H9 (cell line): ENCODE results near the gene EPOP. TPM values are rescaled to one million over a fixed set of nuclear protein-coding genes. Genes with fewer than 3 reads are reported as not detected.
A peak's percentile ranks its signal among the peaks of the same experiment; 100 is the strongest.

Source experiments
- DNase-seq: peaks from one replicate; pipeline ENCODE4 v3.0.0-alpha.2; 2017
- H2AFZ ChIP-seq: one replicate; pipeline ENCODE4 v1.6.1; 2013; ENCODE audit warnings: mild to moderate bottlenecking, low read length, control low read depth, moderate library complexity
- H2AK5ac ChIP-seq: 2 replicates; pipeline ENCODE4 v1.6.1; 2013; ENCODE audit warnings: low read length, control low read depth, mixed read lengths; ENCODE audit not compliant: insufficient read length
- H2BK120ac ChIP-seq: one replicate; pipeline ENCODE4 v1.6.1; 2013; ENCODE audit warnings: low read depth, mild to moderate bottlenecking, low read length, control low read depth, inconsistent platforms; ENCODE audit not compliant: poor library complexity, severe bottlenecking
- H2BK12ac ChIP-seq: 2 replicates; pipeline ENCODE4 v1.6.1; 2013; ENCODE audit warnings: low read length, control low read depth, mixed read lengths, low read depth; ENCODE audit not compliant: insufficient read length
- H2BK15ac ChIP-seq: 2 replicates; pipeline ENCODE4 v1.6.1; 2013; ENCODE audit warnings: low read depth, low read length, control low read depth
- H2BK20ac ChIP-seq: one replicate; pipeline ENCODE4 v1.6.1; 2013; ENCODE audit warnings: low read depth, mild to moderate bottlenecking, low read length, control low read depth, inconsistent platforms; ENCODE audit not compliant: poor library complexity, severe bottlenecking
- H2BK5ac ChIP-seq: 2 replicates; pipeline ENCODE4 v1.6.1; 2013; ENCODE audit warnings: low read length, control low read depth, mixed read lengths; ENCODE audit not compliant: insufficient read length
- H3K14ac ChIP-seq: 2 replicates; pipeline ENCODE4 v1.6.1; 2013; ENCODE audit warnings: low read length, control low read depth; ENCODE audit not compliant: insufficient read depth
- H3K18ac ChIP-seq: 2 replicates; pipeline ENCODE4 v1.6.1; 2013; ENCODE audit warnings: low read depth, mild to moderate bottlenecking, mixed read lengths, low read length, control low read depth; ENCODE audit not compliant: insufficient read length
- H3K23ac ChIP-seq: 2 replicates; pipeline ENCODE4 v1.6.1; 2013; ENCODE audit warnings: low read length, control low read depth, mixed read lengths, low read depth; ENCODE audit not compliant: insufficient read length
- H3K23me2 ChIP-seq: 2 replicates; pipeline ENCODE4 v1.6.1; 2013; ENCODE audit warnings: low read depth, mild to moderate bottlenecking, mixed read lengths, low read length, control low read depth; ENCODE audit not compliant: insufficient read length, poor library complexity, severe bottlenecking
- H3K27ac ChIP-seq: 2 replicates; pipeline ENCODE4 v1.5.1; 2013; ENCODE audit warnings: low read length, control low read depth, mixed read lengths, low read depth; ENCODE audit not compliant: insufficient read length
- H3K27me3 ChIP-seq: 2 replicates; pipeline ENCODE4 v1.6.1; 2013; ENCODE audit warnings: low read length, control low read depth, inconsistent platforms; ENCODE audit not compliant: insufficient read depth
- H3K4ac ChIP-seq: 2 replicates; pipeline ENCODE4 v1.6.1; 2013; ENCODE audit warnings: low read depth, mild to moderate bottlenecking, control low read depth, inconsistent platforms, low read length, moderate library complexity
- H3K4me1 ChIP-seq: 2 replicates; pipeline ENCODE4 v1.6.1; 2013; ENCODE audit warnings: low read length, control low read depth, inconsistent platforms; ENCODE audit not compliant: insufficient read depth
- H3K4me2 ChIP-seq: 2 replicates; pipeline ENCODE4 v1.6.1; 2013; ENCODE audit warnings: low read length, control low read depth, mixed read lengths; ENCODE audit not compliant: insufficient read length, insufficient read depth
- H3K56ac ChIP-seq: 2 replicates; pipeline ENCODE4 v1.6.1; 2013; ENCODE audit warnings: low read depth, mild to moderate bottlenecking, mixed read lengths, low read length, control low read depth; ENCODE audit not compliant: insufficient read length
- H3K79me1 ChIP-seq: 2 replicates; pipeline ENCODE4 v1.6.1; 2013; ENCODE audit warnings: low read depth, mild to moderate bottlenecking, moderate library complexity, low read length, control low read depth, inconsistent platforms; ENCODE audit not compliant: insufficient read depth, poor library complexity, severe bottlenecking
- H3K79me2 ChIP-seq: 2 replicates; pipeline ENCODE4 v1.6.1; 2013; ENCODE audit warnings: low read length, control low read depth, inconsistent platforms; ENCODE audit not compliant: insufficient read depth
- H3K9ac ChIP-seq: 2 replicates; pipeline ENCODE4 v1.6.1; 2013; ENCODE audit warnings: low read length, control low read depth, mixed read lengths; ENCODE audit not compliant: insufficient read length; ENCODE audit errors: extremely low read depth
- H3K9me3 ChIP-seq: one replicate; pipeline ENCODE4 v1.6.1; 2013; ENCODE audit warnings: low read depth, low read length, inconsistent platforms; ENCODE audit not compliant: control insufficient read depth
- H3T11ph ChIP-seq: one replicate; pipeline ENCODE4 v1.6.1; 2013; ENCODE audit warnings: mild to moderate bottlenecking, low read length, control low read depth, inconsistent platforms
- H4K20me1 ChIP-seq: one replicate; pipeline ENCODE4 v1.6.1; 2013; ENCODE audit not compliant: control insufficient read depth, insufficient read length, insufficient read depth
- H4K5ac ChIP-seq: 2 replicates; pipeline ENCODE4 v1.6.1; 2013; ENCODE audit warnings: low read depth, mild to moderate bottlenecking, mixed read lengths, low read length, control low read depth; ENCODE audit not compliant: insufficient read length
- H4K8ac ChIP-seq: replicated peaks from 2 replicates; pipeline ENCODE4 v1.6.1; 2013; ENCODE audit warnings: low read length, control low read depth, mixed read lengths, low read depth; ENCODE audit not compliant: insufficient read length
- H4K91ac ChIP-seq: 2 replicates; pipeline ENCODE4 v1.6.1; 2013; ENCODE audit warnings: low read depth, mild to moderate bottlenecking, moderate library complexity, mixed read lengths, low read length, control low read depth; ENCODE audit not compliant: insufficient read length
- H3K27ac Mint-ChIP-seq, 3 experiments: 2 replicates in 2 of 3; 3 replicates in 1 of 3; pipeline ENCODE4 v1.8.0; 2020 to 2021; ENCODE audit warnings: mixed read lengths in 3 of 3, mild to moderate bottlenecking in 1 of 3, moderate library complexity in 1 of 3
- H3K27me3 Mint-ChIP-seq: 2 replicates; pipeline ENCODE4 v1.8.0; 2021; ENCODE audit warnings: low read depth, mild to moderate bottlenecking, moderate library complexity, mixed read lengths
- H3K36me3 Mint-ChIP-seq, 3 experiments: 2 replicates in 2 of 3; 3 replicates in 1 of 3; pipeline ENCODE4 v1.8.0; 2020 to 2021; ENCODE audit warnings: low read depth in 3 of 3, mixed read lengths in 3 of 3; ENCODE audit not compliant: insufficient read depth in 1 of 3
- H3K4me1 Mint-ChIP-seq, 2 experiments: 2 replicates each; pipeline ENCODE4 v1.8.0; 2020; ENCODE audit warnings: mixed read lengths in 2 of 2
- H3K4me3 Mint-ChIP-seq, 2 experiments: 2 replicates in 1 of 2; 3 replicates in 1 of 2; pipeline ENCODE4 v1.8.0; 2020 to 2021; ENCODE audit warnings: mild to moderate bottlenecking in 2 of 2, mixed read lengths in 2 of 2, moderate library complexity in 1 of 2
- H3K9me3 Mint-ChIP-seq, 2 experiments: 2 replicates in 1 of 2; 3 replicates in 1 of 2; pipeline ENCODE4 v1.8.0; 2020; ENCODE audit warnings: mild to moderate bottlenecking in 2 of 2, mixed read lengths in 2 of 2, moderate library complexity in 1 of 2
- WGBS: extraction: QIAGEN DNeasy Blood & Tissue Kit; methylation state at CpG from one replicate; pipeline ENCODE4 v1.1.7; 2013; ENCODE audit warnings: missing lambda C conversion rate, low lambda C conversion rate, mixed read lengths; ENCODE audit not compliant: insufficient read length; ENCODE audit errors: extremely low coverage; 5-methylcytosine and 5-hydroxymethylcytosine counted together
- total RNA-seq: library from RNA; stranded (reverse); gene quantifications from 2 replicates; pipeline ENCODE4 v1.2.1, GENCODE V29; 2021
- TF ChIP-seq, protein P1 (sequence below): fragments of 200-600 bp; sonication (generic); conservative IDR thresholded peaks from 3 replicates; pipeline ENCODE4 v1.8.0; 2021; ENCODE audit warnings: antibody characterized with exemption, mild to moderate bottlenecking

EPOP gene
- total RNA-seq, 1 experiment from 2014 or later = 5.9 TPM

DNA sequence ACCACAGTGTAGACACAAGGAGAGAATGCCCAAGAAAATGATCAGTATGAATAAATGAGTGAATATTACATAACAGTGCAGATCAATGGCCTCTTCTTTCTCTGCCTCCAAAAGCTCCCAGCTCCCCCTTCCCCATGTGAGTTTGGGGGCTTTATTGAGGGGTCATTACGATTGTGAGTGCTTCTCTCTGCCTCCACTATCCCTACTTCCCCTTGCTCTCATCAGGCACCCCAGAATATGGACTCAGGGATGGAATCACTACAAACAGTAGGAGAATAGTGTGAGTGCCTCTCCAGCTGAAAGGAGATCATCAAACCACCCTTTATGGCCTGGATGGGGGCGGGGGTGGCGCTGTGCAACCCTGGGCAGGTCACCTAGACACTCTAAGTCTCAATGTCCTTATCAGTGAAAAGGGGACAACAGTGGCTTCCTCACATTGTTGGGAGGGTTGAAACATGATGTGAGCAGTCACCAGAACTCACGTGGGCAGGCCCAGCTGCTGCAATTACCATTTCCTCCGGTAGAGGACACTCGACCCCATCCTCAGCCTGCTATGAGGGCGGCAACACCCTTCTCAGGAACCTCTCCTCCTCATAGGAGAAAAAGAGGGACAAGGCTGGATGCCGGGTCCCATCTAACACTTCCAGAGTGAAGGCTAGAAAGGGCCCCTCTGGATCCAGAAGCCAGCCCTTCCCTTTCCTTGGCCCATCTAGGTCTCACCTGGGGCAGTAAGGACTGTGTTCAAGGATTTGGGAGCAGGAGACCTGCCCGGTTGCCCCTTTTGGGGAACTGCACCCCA, 2.1 kb upstream of the EPOP start:
- H3K4me2 ChIP-seq = no peak overlapping the region
- H2AK5ac ChIP-seq = no peak overlapping the region
- H3K27me3 ChIP-seq = peaks cover 38% of the 10 kb centered on the region
- Mint-ChIP-seq H3K36me3 (no peaks in the 10 kb centered on the region; a peak in 1 of 7 replicates), H3K4me1 (peaks cover 17 to 21% of the 10 kb centered on the region in 2 experiments), H3K27ac (no peak overlapping the region), H3K27me3 (peaks cover 81% of the 10 kb centered on the region), H3K4me3 (no peak overlapping the region), H3K9me3 (no peaks in the 10 kb centered on the region; a peak in 2 of 5 replicates)
- H3K27ac ChIP-seq = no peak overlapping the region
- H3K14ac ChIP-seq = no peak overlapping the region
- no peak overlapping the region for H2BK120ac ChIP-seq
- H3T11ph ChIP-seq = no peak overlapping the region
- no CpG with 5 or more reads among the region's 9 CpGs for WGBS
- no peak overlapping the region for H4K5ac ChIP-seq
- no peak overlapping the region for H2BK15ac ChIP-seq
- H4K8ac ChIP-seq = no peak overlapping the region
- no peaks in the 10 kb centered on the region for H3K9me3 ChIP-seq
- no peak overlapping the region for H3K9ac ChIP-seq
- H3K23me2 ChIP-seq = peaks cover 23% of the 10 kb centered on the region
- TF ChIP-seq, protein P1, sequence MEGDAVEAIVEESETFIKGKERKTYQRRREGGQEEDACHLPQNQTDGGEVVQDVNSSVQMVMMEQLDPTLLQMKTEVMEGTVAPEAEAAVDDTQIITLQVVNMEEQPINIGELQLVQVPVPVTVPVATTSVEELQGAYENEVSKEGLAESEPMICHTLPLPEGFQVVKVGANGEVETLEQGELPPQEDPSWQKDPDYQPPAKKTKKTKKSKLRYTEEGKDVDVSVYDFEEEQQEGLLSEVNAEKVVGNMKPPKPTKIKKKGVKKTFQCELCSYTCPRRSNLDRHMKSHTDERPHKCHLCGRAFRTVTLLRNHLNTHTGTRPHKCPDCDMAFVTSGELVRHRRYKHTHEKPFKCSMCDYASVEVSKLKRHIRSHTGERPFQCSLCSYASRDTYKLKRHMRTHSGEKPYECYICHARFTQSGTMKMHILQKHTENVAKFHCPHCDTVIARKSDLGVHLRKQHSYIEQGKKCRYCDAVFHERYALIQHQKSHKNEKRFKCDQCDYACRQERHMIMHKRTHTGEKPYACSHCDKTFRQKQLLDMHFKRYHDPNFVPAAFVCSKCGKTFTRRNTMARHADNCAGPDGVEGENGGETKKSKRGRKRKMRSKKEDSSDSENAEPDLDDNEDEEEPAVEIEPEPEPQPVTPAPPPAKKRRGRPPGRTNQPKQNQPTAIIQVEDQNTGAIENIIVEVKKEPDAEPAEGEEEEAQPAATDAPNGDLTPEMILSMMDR = peak; percentile 93
- H2BK20ac ChIP-seq = no peak overlapping the region
- no peak overlapping the region for H2BK5ac ChIP-seq
- no peak overlapping the region for H2AFZ ChIP-seq
- DNase-seq = peak; percentile 95
- H3K79me1 ChIP-seq = no peaks in the 10 kb centered on the region
- H3K23ac ChIP-seq = no peak overlapping the region
- H2BK12ac ChIP-seq = no peak overlapping the region
- no peak overlapping the region for H3K56ac ChIP-seq
- no peaks in the 10 kb centered on the region for H3K79me2 ChIP-seq
- no peak overlapping the region for H3K4ac ChIP-seq
- no peak overlapping the region for H3K18ac ChIP-seq
- H3K4me1 ChIP-seq = peaks cover 3% of the 10 kb centered on the region
- H4K91ac ChIP-seq = no peak overlapping the region
- no peaks in the 10 kb centered on the region for H4K20me1 ChIP-seq
